ENCODE results near the gene BEST3. TPM values are rescaled to one million over a fixed set of nuclear protein-coding genes. Genes with fewer than 3 reads are reported as not detected.
A peak's percentile ranks its signal among the peaks of the same experiment; 100 is the strongest.

Gene BEST3
- total and polyA plus RNA-seq, 4 donors, result 0.03 to 0.52 (median 0.20) TPM; not detected in 1

DNA sequence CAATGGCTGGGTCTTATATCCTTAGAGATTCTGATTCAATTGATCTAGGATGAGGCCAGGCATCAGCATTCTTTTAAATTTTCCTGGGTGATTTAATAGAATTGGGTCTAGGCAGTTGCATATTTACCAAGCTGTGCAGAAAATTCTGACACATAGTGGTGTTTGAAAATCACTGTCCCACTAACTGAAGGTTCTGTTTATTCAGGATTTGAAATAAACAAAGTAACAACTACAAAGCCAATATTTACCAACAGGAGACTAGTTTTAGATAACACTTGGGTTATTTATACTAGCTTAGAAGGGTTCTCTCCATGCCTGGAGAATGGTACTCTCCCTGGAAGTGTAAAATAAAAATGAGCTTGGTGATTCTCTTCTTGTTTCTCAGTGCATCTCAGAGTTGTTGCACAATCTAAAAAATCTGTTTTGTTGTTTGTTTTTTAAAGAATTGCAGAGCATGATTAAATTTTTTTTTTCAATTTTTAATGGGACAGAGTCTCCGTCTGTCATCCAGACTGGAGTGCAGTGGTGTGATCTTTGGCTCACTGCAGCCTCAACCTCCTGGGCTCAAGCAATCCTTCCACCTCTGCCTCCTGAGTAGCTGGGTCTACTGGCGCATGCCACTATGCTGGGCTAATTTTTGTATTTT lies 16.9 kb downstream of the BEST3 start:
- Histone ChIP-seq H3K9me3 (ENCODE audit: control insufficient read depth in 4 of 4, insufficient read depth in 3 of 4, low read length in 3 of 4) (no peaks in the 10 kb centered on the region), H3K36me3 (ENCODE audit: control insufficient read depth in 4 of 4, insufficient read depth in 4 of 4, low read length in 4 of 4) (no peaks in the 10 kb centered on the region), H3K9ac (ENCODE audit: insufficient read depth in 1 of 2, low read length in 2 of 2) (no peak overlapping the region), H3K27ac (ENCODE audit: low read depth in 1 of 2, low read length in 1 of 2) (no peak overlapping the region), H3K4me3 (no peak overlapping the region), H3K4me1 (ENCODE audit: control insufficient read depth in 5 of 5, insufficient read depth in 5 of 5, low read length in 5 of 5) (no peaks in the 10 kb centered on the region), H3K27me3 (ENCODE audit: control insufficient read depth in 3 of 3, insufficient read depth in 3 of 3, low read length in 2 of 3) (peaks cover 0 to 2% (median 0%) of the 10 kb centered on the region in 3 donors)
- DNase-seq (peak in 1 of 3 donors; percentile 11), ATAC-seq (ENCODE audit: insufficient read depth, low FRiP score) (no peak)
- TF ChIP-seq, protein P1, sequence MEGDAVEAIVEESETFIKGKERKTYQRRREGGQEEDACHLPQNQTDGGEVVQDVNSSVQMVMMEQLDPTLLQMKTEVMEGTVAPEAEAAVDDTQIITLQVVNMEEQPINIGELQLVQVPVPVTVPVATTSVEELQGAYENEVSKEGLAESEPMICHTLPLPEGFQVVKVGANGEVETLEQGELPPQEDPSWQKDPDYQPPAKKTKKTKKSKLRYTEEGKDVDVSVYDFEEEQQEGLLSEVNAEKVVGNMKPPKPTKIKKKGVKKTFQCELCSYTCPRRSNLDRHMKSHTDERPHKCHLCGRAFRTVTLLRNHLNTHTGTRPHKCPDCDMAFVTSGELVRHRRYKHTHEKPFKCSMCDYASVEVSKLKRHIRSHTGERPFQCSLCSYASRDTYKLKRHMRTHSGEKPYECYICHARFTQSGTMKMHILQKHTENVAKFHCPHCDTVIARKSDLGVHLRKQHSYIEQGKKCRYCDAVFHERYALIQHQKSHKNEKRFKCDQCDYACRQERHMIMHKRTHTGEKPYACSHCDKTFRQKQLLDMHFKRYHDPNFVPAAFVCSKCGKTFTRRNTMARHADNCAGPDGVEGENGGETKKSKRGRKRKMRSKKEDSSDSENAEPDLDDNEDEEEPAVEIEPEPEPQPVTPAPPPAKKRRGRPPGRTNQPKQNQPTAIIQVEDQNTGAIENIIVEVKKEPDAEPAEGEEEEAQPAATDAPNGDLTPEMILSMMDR (IDR thresholded peaks at IDR 0.05; ENCODE audit: control extremely low read depth, extremely low read depth), result no peak
- WGBS, 2 donors, result 80 to 92% methylated on average over 2 of the region's 2 CpGs

DNA sequence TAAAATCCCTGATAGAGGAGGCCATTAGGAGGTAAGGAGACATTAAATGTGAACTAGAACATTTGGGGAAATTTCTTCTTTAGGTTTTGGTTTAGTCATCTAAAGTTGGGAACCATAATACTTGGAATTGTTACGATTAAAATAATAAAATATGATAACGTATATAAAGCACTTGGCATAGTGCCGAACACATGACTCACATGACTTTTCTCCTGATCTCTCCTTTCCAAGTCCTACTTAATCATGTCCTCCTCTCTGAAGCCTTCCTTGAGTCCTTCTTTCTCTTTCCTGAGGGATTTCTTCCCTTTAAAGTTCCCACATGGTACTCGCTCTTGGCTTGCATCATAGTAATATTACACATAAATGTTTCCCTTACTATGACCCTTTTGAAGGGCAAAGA lies 20.0 kb downstream of the BEST3 start:
- H3K9ac ChIP-seq (ENCODE audit: insufficient read depth in 1 of 2, low read length in 2 of 2), result no peak overlapping the region
- H3K36me3 ChIP-seq (ENCODE audit: control insufficient read depth in 4 of 4, insufficient read depth in 4 of 4, low read length in 4 of 4), result no peaks in the 10 kb centered on the region
- WGBS, 2 donors, result 91 to 94% methylated on average over 4 of the region's 4 CpGs
- H3K27me3 ChIP-seq (ENCODE audit: control insufficient read depth in 3 of 3, insufficient read depth in 3 of 3, low read length in 2 of 3), result no peaks in the 10 kb centered on the region
- DNase-seq (no peak), ATAC-seq (ENCODE audit: insufficient read depth, low FRiP score) (no peak)
- H3K4me3 ChIP-seq, result no peak overlapping the region
- H3K4me1 ChIP-seq (ENCODE audit: control insufficient read depth in 5 of 5, insufficient read depth in 5 of 5, low read length in 5 of 5), result no peaks in the 10 kb centered on the region
- TF ChIP-seq, protein P1 (IDR thresholded peaks at IDR 0.05; ENCODE audit: control extremely low read depth, extremely low read depth), result no peak
- H3K9me3 ChIP-seq (ENCODE audit: control insufficient read depth in 4 of 4, insufficient read depth in 3 of 4, low read length in 3 of 4), result no peaks in the 10 kb centered on the region
- H3K27ac ChIP-seq (ENCODE audit: low read depth in 1 of 2, low read length in 1 of 2), result no peak overlapping the region

DNA sequence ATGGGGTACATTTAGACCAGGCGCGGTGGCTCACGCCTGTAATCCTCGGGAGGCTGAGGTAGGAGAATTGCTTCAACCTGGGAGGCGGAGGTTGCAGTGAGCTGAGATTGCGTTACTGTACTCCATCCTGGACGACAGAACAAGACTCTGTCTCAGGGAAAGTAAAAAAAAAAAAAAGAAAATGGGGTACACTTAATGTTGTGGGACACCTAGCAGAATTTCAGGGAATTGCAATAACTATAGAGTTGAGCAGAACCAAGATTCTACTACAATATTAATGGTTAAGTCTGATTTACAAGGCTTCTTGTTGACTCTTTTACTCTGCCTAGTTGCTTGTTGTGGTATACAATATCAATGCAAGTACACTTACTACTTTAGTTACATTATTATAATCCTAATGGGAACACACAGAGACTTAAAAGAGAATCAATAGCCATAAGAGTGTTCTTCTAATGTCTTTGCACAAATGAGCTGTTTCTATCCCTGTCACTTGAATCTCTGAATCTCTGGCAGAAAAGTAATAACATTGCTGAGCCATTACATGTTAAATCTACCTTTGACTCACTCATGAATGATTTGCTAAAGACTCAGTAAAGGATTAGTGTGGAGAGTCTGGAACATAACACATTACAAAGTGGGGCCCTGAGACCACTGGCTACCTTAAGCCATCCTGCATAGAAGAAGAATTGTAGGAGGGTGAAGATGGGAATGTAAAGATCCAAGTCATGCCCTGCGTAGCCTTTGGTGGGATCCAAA lies 22.7 kb downstream of the BEST3 start:
- Histone ChIP-seq H3K36me3 (ENCODE audit: control insufficient read depth in 4 of 4, insufficient read depth in 4 of 4, low read length in 4 of 4) (no peaks in the 10 kb centered on the region), H3K4me3 (no peak overlapping the region), H3K27ac (ENCODE audit: low read depth in 1 of 2, low read length in 1 of 2) (no peak overlapping the region), H3K9ac (ENCODE audit: insufficient read depth in 1 of 2, low read length in 2 of 2) (no peak overlapping the region), H3K9me3 (ENCODE audit: control insufficient read depth in 4 of 4, insufficient read depth in 3 of 4, low read length in 3 of 4) (no peaks in the 10 kb centered on the region), H3K27me3 (ENCODE audit: control insufficient read depth in 3 of 3, insufficient read depth in 3 of 3, low read length in 2 of 3) (no peaks in the 10 kb centered on the region), H3K4me1 (ENCODE audit: control insufficient read depth in 5 of 5, insufficient read depth in 5 of 5, low read length in 5 of 5) (no peaks in the 10 kb centered on the region)
- no peak for ATAC-seq (ENCODE audit: insufficient read depth, low FRiP score)
- DNase-seq, result no peak
- WGBS, 2 donors, result 92 to 94% methylated on average over 8 of the region's 8 CpGs
- TF ChIP-seq, protein P1 (IDR thresholded peaks at IDR 0.05; ENCODE audit: control extremely low read depth, extremely low read depth), result no peak

Data from lung (tissue), 12 donors.